KOPT-K1 (cell line): ENCODE results near the gene BNC2.

ENCODE experiments used
- H3K27ac ChIP-seq: fragments of 200-600 bp; sonication (generic); 2 replicates; pipeline ENCODE4 v1.5.1; 2016; ENCODE audit warnings: antibody characterized with exemption, mild to moderate bottlenecking, low read depth, low read length; ENCODE audit not compliant: poor library complexity, severe bottlenecking
- H3K36me3 ChIP-seq: fragments of 200-600 bp; sonication (generic); 2 replicates; pipeline ENCODE4 v1.5.1; 2017; ENCODE audit warnings: antibody characterized with exemption, mild to moderate bottlenecking, low read length, moderate library complexity; ENCODE audit not compliant: insufficient read depth
- H3K9me3 ChIP-seq: fragments of 200-600 bp; sonication (generic); 2 replicates; pipeline ENCODE4 v1.5.1; 2017; ENCODE audit warnings: antibody characterized with exemption, low read length, mild to moderate bottlenecking; ENCODE audit not compliant: insufficient read depth, poor library complexity, severe bottlenecking

The BNC2 gene

DNA sequence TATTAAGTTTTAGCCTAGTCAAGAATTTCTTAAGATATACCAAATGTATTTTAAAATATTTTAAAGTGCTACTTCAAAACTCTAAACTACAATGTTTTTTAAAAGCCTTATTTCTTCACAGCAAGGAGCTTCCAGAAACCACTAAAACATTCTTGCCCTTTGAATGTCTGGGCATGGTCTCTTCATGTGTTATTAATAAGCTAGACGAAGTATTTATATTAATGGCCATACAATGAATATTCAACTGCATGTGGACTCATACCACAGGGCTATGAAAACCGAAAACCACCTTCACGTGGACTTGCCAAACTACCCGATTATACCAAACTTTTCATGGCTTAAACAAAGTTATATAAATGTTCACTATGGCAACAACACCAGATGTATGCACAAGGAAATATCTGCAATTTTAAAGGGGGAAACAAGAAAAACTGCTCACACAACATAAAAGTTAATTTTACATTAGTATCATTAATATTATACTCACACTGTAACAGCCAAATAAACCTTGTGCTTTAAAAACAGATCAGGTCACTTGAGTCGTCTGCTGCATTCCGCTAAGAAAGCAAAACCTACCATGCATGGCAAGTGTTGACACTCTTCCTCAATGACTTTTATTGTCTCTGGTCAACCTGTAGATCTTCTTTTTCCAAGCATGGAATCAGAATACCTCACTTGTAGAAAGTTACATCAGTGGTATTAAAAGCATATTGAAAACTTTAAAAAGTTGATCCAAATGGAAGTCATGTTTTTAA is 246.3 kb downstream of the BNC2 start:
- Histone ChIP-seq H3K36me3 (no peaks in the 10 kb centered on the region), H3K9me3 (no peaks in the 10 kb centered on the region), H3K27ac (no peak overlapping the region)

DNA sequence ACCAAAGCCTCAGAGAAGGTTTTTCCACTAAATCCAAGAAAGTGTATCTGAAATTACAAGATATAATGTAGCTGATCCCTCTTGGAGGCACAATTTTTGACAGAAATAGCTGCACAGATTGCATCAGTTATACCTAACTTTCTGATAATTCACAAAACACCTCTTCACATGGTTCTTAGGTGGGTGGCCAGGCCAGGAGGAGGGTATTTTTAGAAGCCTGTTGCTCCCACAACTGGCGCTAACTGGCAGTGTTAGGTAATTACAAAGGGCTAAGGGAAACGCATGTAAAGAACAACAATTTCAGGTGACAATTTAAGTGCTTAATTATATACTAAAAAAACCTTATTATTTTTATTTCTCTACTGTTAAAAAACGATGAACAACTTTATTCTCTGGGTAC is 247.9 kb downstream of the BNC2 start:
- Histone ChIP-seq H3K36me3 (no peaks in the 10 kb centered on the region), H3K9me3 (no peaks in the 10 kb centered on the region), H3K27ac (no peak overlapping the region)

DNA sequence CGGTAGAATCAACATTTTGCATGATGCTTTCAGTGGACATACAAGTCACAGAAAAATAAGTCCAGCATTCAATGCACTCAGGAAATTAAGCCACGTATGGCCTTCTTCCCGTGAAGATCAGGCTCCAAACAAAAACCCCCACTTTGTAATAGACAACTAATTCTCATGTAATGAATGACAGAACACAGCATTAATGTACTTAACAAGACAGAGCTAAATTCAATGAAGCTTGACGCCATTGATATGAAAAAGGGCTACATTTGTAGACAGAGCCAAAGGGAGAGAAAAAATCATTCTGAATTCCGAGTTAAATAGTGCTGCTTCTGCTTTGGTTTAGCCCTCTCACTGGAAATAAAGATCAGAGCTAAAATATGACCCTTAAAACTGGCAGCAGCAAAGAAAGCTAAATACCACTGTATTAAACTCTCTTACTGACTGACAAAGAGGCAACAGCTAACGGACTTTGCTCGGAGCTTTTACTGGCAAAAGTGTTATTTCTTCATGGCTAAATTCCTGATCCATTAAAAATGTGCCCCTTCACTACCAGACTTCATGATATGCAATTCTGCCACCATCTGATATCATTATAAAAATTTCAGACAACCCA is 250.5 kb downstream of the BNC2 start:
- H3K9me3 ChIP-seq, result no peaks in the 10 kb centered on the region
- H3K27ac ChIP-seq, result no peak overlapping the region
- no peaks in the 10 kb centered on the region for H3K36me3 ChIP-seq

DNA sequence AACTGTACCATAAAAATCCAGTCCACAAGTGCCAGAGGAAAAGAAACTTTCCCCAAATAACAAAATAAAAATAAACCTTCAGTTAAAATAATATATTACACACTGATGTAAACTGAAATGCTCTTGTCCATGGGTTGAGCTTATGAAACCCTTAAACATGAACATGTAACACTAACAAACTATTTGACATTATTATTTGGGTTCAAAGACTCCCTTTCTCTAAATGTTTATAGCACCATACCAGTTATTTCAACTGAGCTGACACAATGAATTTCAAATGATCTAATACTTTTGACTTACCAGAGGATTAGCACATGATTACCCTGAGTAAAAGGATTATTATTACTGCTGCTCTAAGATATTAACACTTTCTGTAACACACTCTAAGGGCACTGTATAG is 251.1 kb downstream of the BNC2 start:
- Histone ChIP-seq H3K27ac (no peak overlapping the region), H3K9me3 (no peaks in the 10 kb centered on the region), H3K36me3 (no peaks in the 10 kb centered on the region)

DNA sequence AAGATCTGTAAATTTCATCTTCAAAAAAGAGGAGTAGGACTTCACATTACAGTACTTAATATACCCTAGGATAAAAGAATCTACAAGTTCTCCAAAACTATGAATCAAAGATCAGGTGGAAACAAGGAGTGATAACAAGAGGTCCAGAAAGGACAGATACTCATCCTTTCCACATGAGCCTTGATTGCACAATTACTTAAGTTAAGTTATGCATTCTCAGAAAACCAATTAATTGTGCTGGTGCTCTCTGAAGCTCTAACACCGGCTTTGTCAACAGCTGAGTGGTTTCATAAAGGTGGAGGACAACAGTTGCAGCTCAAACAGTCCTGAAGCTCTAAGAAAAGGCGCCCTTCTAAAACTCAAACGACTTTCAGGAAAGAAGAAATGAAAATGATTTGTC is 251.9 kb downstream of the BNC2 start:
- Histone ChIP-seq H3K27ac (no peak overlapping the region), H3K9me3 (no peaks in the 10 kb centered on the region), H3K36me3 (no peaks in the 10 kb centered on the region)

DNA sequence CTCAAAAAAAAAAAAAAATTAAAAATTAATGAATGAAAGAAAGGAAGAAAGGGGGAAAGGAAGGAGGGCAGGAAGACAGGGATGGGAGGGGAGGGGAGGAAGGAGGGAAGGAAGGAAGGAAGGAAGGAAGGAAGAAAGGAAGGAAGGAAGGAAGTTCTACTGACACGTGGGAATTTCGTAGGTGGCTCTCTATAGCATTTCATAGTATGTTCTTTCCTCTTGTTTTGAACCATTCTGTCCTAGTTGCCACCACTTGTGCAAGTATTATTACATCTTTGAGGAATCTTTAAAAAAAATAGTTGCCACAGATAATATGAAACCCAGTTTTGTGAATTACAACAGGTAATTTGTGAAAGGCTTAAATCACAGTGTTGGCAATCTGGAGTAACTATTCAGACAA is 253.8 kb downstream of the BNC2 start:
- no peak overlapping the region for H3K27ac ChIP-seq
- H3K9me3 ChIP-seq, result no peaks in the 10 kb centered on the region
- H3K36me3 ChIP-seq, result no peaks in the 10 kb centered on the region

DNA sequence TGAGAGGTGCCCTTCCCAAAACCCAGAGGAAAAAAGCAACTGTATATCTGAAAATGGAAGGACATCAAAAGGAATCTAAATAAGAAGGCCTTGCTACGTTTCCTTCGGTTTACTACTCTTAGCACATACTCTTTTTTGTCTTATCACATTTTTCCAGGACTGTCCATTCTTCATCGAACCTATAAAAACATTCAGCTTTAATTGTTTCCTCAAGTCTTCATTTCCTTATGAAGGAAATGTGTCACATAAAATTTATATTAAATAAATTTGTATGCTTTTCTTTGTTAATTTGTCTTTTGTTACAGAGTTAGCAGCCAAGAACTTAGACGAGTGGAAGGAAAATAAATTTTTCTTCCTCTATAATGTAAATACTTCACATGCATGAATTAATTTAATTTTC is 255.0 kb downstream of the BNC2 start:
- H3K9me3 ChIP-seq, result no peaks in the 10 kb centered on the region
- H3K36me3 ChIP-seq, result no peaks in the 10 kb centered on the region
- no peak overlapping the region for H3K27ac ChIP-seq

DNA sequence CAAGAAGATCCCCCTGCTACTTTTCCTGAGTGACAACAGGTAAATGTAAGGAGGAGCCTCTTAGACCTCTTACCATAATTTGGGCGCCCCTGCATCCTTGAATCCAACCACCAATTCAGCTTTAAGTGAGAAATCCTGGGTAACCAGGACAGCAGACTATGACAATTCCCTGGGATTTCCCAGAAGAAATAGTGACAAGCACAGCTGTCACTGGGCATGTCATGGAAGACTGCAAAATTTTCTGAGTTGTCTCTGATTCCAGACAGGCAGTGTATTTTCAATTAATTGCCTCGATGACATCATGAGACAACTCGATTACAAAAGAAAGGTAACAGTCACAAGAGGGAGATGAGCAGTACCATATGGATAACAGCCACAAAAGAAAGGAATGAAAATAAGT is 256.9 kb downstream of the BNC2 start:
- Histone ChIP-seq H3K9me3 (no peaks in the 10 kb centered on the region), H3K36me3 (no peaks in the 10 kb centered on the region), H3K27ac (no peak overlapping the region)

DNA sequence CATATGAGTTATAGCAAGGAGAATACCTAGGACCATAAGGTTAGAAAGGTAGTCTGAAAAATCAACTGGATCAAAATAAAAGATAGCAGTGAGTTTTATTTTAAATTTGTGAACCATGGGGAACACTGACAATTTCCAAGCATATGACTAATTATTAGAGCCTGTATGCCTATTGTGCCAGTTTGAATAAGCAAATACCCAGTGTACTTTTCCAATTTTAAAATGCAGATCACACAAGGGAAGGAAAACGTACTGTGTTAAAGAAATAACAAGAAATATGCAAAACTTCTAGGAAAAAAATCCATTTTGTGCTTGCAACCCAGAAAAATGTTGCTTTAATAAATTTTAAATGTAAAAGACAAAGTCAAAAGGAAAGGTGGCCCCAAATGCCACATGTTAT is 257.4 kb downstream of the BNC2 start:
- no peaks in the 10 kb centered on the region for H3K36me3 ChIP-seq
- no peak overlapping the region for H3K27ac ChIP-seq
- no peaks in the 10 kb centered on the region for H3K9me3 ChIP-seq

DNA sequence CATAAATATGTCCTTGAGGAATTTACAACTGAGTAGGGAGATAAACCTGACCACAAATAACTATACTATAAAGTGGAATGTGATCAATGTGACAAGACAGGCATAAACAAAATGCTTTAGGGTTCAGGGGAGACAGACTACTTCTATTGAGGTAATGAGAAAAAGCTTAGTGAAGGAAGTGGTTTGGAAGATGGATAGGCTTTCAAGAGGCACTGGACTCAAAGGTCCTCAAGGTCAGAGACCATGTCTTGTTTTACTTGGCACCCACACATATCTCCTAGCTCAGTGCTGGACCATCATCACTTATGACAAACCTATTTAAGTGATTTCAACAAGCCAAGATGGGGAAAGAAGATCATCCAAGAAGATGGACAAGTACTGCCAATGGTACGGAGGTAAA is 257.8 kb downstream of the BNC2 start:
- Histone ChIP-seq H3K27ac (no peak overlapping the region), H3K9me3 (no peaks in the 10 kb centered on the region), H3K36me3 (no peaks in the 10 kb centered on the region)

DNA sequence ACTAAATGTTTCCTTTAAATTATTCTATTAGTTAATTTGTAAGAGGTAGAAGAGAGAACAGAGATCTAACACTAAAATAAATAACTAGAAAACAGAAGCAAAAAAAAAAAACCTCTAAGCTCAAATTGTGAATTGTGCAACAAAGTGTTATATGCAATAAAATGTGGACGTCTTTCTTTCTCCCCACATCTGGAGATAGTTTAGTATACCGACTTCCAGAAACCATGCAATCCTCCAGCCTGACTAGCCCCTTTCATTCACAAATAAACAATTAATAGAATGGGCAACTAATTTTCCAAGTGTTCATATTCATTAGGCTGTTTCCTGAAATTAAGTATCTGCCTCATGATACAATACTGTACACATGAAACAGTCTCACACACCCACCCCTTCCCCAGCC is 258.5 kb downstream of the BNC2 start:
- Histone ChIP-seq H3K27ac (no peak overlapping the region), H3K36me3 (no peaks in the 10 kb centered on the region), H3K9me3 (no peaks in the 10 kb centered on the region)

DNA sequence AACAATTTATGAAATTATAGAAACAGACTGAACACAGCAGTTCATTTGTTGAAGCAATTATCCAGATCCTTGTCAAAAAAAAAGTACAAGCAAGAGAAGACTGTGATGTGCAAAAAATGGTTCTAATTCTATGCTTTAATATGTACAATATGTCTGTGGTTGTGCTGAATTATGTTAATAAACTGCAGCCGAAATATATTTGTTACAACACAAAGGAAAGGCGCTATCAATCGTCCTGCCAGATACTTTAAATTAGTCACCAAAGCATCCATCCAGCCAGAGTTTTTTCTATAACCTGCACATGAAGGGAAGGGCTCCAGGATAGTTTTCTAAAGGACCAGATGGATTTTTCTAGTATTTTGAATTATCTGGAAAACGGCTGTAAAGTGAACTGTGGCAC is 259.5 kb downstream of the BNC2 start:
- no peaks in the 10 kb centered on the region for H3K9me3 ChIP-seq
- no peaks in the 10 kb centered on the region for H3K36me3 ChIP-seq
- no peak overlapping the region for H3K27ac ChIP-seq

DNA sequence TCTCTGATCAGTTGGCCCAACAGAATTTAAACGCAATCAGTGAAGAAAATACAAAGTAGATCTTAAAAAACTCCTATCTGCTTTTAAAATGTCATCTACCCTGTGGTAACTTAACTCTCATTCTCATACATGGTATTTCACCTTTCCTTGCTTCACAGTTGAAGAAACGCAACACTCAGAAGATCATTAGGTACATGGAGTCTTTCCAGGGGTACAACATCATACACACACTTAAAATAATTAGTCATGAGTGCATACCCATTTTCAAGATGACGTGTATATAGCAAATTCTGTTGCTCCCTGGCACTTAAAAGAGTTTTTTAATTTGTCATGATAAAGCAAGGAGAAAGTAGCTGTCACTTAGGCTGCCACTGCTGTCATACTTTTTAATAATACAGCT is 259.9 kb downstream of the BNC2 start:
- H3K36me3 ChIP-seq, result no peaks in the 10 kb centered on the region
- no peaks in the 10 kb centered on the region for H3K9me3 ChIP-seq
- no peak overlapping the region for H3K27ac ChIP-seq

DNA sequence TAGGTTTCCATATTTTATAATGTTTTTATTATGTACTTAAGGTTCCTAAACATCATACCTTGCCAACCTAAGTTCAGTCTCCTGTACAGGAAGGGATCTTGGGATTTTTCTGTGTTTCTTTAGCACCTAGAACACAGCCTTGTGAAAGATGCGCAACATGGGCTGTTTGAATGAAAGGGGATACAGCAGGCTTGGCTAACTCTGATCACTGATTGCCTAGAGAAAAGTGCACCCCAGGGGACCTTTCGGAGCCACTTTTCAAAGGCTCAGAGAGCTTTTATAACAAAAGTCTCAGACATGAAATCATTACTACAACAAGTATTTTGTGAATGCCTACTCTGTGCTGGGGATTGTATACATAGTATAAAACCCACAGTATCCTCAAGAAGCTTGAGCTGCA is 261.6 kb downstream of the BNC2 start:
- H3K36me3 ChIP-seq, result no peaks in the 10 kb centered on the region
- H3K27ac ChIP-seq, result no peak overlapping the region
- no peaks in the 10 kb centered on the region for H3K9me3 ChIP-seq

DNA sequence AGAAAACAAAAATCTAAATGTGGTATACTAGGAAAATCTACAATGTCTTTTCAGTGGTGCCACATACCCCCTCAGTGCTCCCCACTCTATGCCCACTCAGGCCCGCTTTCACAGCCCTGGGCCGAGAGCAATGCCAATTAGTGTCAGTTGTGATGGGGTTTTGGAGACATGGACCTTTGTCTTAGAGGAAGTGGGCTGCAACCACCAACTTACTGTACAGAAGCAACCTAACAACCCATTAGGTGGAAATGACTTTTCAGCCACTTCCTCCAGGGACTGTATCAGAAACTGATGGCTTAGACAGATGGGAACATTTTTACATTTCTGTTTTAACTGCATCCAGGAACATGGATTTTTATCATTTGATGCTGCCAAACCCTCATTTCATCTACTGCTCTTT is 268.0 kb downstream of the BNC2 start:
- Histone ChIP-seq H3K27ac (no peak overlapping the region), H3K9me3 (no peaks in the 10 kb centered on the region), H3K36me3 (no peaks in the 10 kb centered on the region)

DNA sequence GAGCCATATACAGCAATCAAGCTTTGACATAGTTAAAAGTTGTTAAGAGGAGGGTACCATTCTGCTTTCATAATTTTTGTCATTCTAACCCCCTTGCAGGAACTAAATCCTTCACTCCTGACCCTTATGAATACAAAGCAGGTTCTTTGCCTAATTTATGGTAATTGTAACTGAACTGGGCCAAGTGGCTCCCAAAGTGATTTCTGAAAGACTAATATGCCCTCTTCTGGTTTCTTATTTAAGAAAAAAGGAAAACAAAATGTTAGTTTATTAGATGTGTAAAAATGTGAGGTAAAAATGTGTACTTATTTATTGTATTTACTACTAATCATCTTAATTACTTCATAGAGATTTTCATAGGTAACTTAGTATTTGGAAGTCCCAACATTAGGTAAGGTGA is 268.5 kb downstream of the BNC2 start:
- no peak overlapping the region for H3K27ac ChIP-seq
- no peaks in the 10 kb centered on the region for H3K36me3 ChIP-seq
- H3K9me3 ChIP-seq, result no peaks in the 10 kb centered on the region
